K562 treated with DMSO at 1 percent for 48 hours (cell line): ENCODE data around the gene BDNF. TPM values are rescaled to one million over a fixed set of nuclear protein-coding genes. Genes with fewer than 3 reads are reported as not detected.

Source experiments
- total RNA-seq: library from RNA; unstranded; fragments of 300-600 nt; gene quantifications from 2 replicates; pipeline ENCODE4 v1.2.3, GENCODE V29; 2022; ENCODE audit warnings: low replicate concordance; ENCODE audit errors: extremely low read depth

Gene BDNF
- total RNA-seq = not detected in 2 replicates

GRCh38 chr11:27700351-27701301 lies at the start of gene BDNF:
Gene BDNF, minus strand, starts transcription at chr11:27700455. Its CDS starts 41,891 bp downstream, at chr11:27658564.

Other genes with a start within 250 kb of the BDNF start
- not detected in 2 replicates for gene LGR4, start 227.7 kb downstream of the BDNF start, total RNA-seq
- gene LIN7C, start 193.7 kb downstream of the BDNF start, total RNA-seq = not detected in 2 replicates